ENCODE results near the gene NUDT3.
"Not testable (repeated sequence)": the region's sequence is repeated elsewhere in the genome, so short reads cannot be mapped to it uniquely, and the experiment has no call there.

NUDT3 gene

GRCh38 chr6:34366639-34366921, 25.9 kb downstream of the NUDT3 start:
- H3K4me3 ChIP-seq (ENCODE audit: low read length), result no peak overlapping the region
- no peak for TF ChIP-seq ZNF274 (IDR thresholded peaks at IDR 0.05; ENCODE audit: low read depth, low read length)

- not testable (repeated sequence) for H3K4me3 ChIP-seq (ENCODE audit: low read length)
These were observed 26.5 kb downstream of the NUDT3 start for GRCh38 chr6:34365781-34366638.

GRCh38 chr6:34363681-34364075, 28.8 kb downstream of the NUDT3 start:
- H3K4me3 ChIP-seq (ENCODE audit: low read length), result not testable (repeated sequence)

GRCh38 chr6:34362909-34363680, 29.4 kb downstream of the NUDT3 start:
- peak overlapping the region; percentile 28 for H3K4me3 ChIP-seq (ENCODE audit: low read length)
- TF ChIP-seq ZNF274 (IDR thresholded peaks at IDR 0.05; ENCODE audit: low read depth, low read length), result no peak

GRCh38 chr6:34362176-34362575, 30.3 kb downstream of the NUDT3 start:
- TF ChIP-seq ZNF274 (IDR thresholded peaks at IDR 0.05; ENCODE audit: low read depth, low read length), result no peak
- H3K4me3 ChIP-seq (ENCODE audit: low read length), result no peak overlapping the region

GRCh38 chr6:34360556-34360955, 31.9 kb downstream of the NUDT3 start:
- TF ChIP-seq ZNF274 (IDR thresholded peaks at IDR 0.05; ENCODE audit: low read depth, low read length), result no peak
- no peak overlapping the region for H3K4me3 ChIP-seq (ENCODE audit: low read length)

- H3K4me3 ChIP-seq (ENCODE audit: low read length), result no peak overlapping the region
- TF ChIP-seq ZNF274 (IDR thresholded peaks at IDR 0.05; ENCODE audit: low read depth, low read length), result no peak
These were observed 32.9 kb downstream of the NUDT3 start for GRCh38 chr6:34359418-34360158.

- H3K4me3 ChIP-seq (ENCODE audit: low read length), result no peak overlapping the region
- TF ChIP-seq ZNF274 (IDR thresholded peaks at IDR 0.05; ENCODE audit: low read depth, low read length), result no peak
These were observed 34.0 kb downstream of the NUDT3 start for GRCh38 chr6:34358389-34358905.

GRCh38 chr6:34357937-34358336, 34.5 kb downstream of the NUDT3 start:
- no peak for TF ChIP-seq ZNF274 (IDR thresholded peaks at IDR 0.05; ENCODE audit: low read depth, low read length)
- H3K4me3 ChIP-seq (ENCODE audit: low read length), result no peak overlapping the region

- H3K4me3 ChIP-seq (ENCODE audit: low read length), result no peak overlapping the region
- no peak for TF ChIP-seq ZNF274 (IDR thresholded peaks at IDR 0.05; ENCODE audit: low read depth, low read length)
These were observed 36.6 kb downstream of the NUDT3 start for GRCh38 chr6:34355889-34356288.

GRCh38 chr6:34354230-34354629, 38.2 kb downstream of the NUDT3 start:
- H3K4me3 ChIP-seq (ENCODE audit: low read length), result not testable (repeated sequence)

- H3K4me3 ChIP-seq (ENCODE audit: low read length), result not testable (repeated sequence)
These were observed 38.9 kb downstream of the NUDT3 start for GRCh38 chr6:34353530-34353929.

GRCh38 chr6:34352305-34352937, 40.0 kb downstream of the NUDT3 start:
- no peak for TF ChIP-seq ZNF274 (IDR thresholded peaks at IDR 0.05; ENCODE audit: low read depth, low read length)
- H3K4me3 ChIP-seq (ENCODE audit: low read length), result no peak overlapping the region

GRCh38 chr6:34350934-34351217, 41.6 kb downstream of the NUDT3 start:
- no peak for TF ChIP-seq ZNF274 (IDR thresholded peaks at IDR 0.05; ENCODE audit: low read depth, low read length)
- no peak overlapping the region for H3K4me3 ChIP-seq (ENCODE audit: low read length)
